Diencephalon (tissue), 1 donor: ENCODE measurements around the gene CT45A8. TPM values are rescaled to one million over a fixed set of nuclear protein-coding genes. Genes with fewer than 3 reads are reported as not detected.

Experiments used
- total RNA-seq: library from RNA; depleted of rRNA; stranded (reverse); fragments of >200 nt; gene quantifications from one replicate; pipeline ENCODE4 v1.2.3, GENCODE V29; 2014

Gene CT45A8, protein sequence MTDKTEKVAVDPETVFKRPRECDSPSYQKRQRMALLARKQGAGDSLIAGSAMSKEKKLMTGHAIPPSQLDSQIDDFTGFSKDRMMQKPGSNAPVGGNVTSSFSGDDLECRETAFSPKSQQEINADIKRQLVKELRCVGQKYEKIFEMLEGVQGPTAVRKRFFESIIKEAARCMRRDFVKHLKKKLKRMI
- total RNA-seq = not detected

DNA sequence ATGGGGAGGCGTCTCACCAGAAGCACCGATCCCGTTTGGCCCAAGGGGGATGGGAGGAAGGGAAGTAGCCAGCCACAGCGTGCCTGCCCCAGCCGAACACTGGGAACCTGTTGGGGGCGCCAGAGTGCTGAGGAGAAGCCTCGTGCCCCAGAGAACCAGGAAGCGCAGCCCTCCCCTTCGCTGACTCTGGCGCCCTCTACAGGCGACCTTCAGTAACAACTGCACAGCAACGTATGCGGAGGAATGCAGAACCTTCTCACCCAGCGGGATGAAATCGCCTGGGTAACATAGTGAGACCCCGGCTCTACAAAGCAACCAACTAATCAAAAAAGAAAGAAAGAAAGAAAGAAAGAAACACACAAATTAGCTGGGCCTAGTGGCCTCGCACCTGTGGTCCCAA, at the start of gene CT45A8:
Gene CT45A8, minus strand, starts transcription at position 101 of the 400 bp plus-strand sequence. CDS start 3,755 bp downstream, outside the sequence.

DNA sequence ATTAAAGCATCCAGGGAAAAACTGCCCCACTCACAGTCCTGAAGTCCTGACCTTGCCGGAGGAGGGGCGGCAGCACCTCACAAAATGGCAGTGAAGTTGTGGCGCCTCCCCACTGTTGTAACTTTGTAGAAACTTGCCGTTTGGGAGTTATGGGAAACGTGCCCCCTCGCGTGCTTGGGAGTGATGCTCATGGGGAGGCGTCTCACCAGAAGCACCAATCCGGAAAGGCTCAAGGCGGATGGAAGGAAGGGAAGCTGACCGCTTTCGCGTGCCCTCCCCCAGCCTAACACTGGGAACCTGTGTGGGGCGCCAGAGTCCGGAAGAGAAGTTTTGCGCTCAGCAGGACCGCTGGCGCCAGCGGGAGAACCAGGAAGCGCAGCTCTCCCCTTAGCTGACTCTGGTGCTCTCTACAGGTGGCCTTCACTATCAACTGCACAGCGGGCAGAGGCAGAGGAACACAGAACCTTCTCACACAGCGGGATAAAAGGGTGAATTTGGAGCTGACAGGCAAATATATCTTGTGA, 39.0 kb upstream of the CT45A8 start, which contains the start of the genes CT45A10 and SAGE1:
Gene CT45A10, minus strand, starts transcription at position 151 of the 524 bp plus-strand sequence. CDS start 8,100 bp downstream, outside the sequence.
Gene SAGE1, plus strand, starts transcription at position 423 of the 524 bp plus-strand sequence. CDS start 2,527 bp downstream, outside the sequence.

DNA sequence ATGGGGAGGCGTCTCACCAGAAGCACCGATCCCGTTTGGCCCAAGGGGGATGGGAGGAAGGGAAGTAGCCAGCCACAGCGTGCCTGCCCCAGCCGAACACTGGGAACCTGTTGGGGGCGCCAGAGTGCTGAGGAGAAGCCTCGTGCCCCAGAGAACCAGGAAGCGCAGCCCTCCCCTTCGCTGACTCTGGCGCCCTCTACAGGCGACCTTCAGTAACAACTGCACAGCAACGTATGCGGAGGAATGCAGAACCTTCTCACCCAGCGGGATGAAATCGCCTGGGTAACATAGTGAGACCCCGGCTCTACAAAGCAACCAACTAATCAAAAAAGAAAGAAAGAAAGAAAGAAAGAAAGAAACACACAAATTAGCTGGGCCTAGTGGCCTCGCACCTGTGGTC, 17.4 kb upstream of the CT45A8 start, which contains the start of gene CT45A9:
Gene CT45A9, minus strand, starts transcription at position 101 of the 400 bp plus-strand sequence. CDS start 3,751 bp downstream, outside the sequence.

DNA sequence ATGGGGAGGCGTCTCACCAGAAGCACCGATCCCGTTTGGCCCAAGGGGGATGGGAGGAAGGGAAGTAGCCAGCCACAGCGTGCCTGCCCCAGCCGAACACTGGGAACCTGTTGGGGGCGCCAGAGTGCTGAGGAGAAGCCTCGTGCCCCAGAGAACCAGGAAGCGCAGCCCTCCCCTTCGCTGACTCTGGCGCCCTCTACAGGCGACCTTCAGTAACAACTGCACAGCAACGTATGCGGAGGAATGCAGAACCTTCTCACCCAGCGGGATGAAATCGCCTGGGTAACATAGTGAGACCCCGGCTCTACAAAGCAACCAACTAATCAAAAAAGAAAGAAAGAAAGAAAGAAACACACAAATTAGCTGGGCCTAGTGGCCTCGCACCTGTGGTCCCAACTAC, 17.2 kb downstream of the CT45A8 start, which contains the start of gene CT45A7:
Gene CT45A7, minus strand, starts transcription at position 101 of the 400 bp plus-strand sequence. CDS start 3,747 bp downstream, outside the sequence.

DNA sequence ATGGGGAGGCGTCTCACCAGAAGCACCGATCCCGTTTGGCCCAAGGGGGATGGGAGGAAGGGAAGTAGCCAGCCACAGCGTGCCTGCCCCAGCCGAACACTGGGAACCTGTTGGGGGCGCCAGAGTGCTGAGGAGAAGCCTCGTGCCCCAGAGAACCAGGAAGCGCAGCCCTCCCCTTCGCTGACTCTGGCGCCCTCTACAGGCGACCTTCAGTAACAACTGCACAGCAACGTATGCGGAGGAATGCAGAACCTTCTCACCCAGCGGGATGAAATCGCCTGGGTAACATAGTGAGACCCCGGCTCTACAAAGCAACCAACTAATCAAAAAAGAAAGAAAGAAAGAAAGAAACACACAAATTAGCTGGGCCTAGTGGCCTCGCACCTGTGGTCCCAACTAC, 34.4 kb downstream of the CT45A8 start, which contains the start of gene CT45A2:
Gene CT45A2, minus strand, starts transcription at position 101 of the 400 bp plus-strand sequence. CDS start 3,747 bp downstream, outside the sequence.

DNA sequence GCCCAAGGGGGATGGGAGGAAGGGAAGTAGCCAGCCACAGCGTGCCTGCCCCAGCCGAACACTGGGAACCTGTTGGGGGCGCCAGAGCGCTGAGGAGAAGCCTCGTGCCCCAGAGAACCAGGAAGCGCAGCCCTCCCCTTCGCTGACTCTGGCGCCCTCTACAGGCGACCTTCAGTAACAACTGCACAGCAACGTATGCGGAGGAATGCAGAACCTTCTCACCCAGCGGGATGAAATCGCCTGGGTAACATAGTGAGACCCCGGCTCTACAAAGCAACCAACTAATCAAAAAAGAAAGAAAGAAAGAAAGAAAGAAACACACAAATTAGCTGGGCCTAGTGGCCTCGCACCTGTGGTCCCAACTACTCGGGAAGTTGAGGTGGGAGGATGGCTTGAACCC, 51.7 kb downstream of the CT45A8 start, which contains the start of gene CT45A6:
Gene CT45A6, minus strand, starts transcription at position 101 of the 400 bp plus-strand sequence. CDS start 3,794 bp downstream, outside the sequence.

Other genes starting within 250 kb of the CT45A8 start
- not detected for gene CT45A1, start 140.9 kb downstream of the CT45A8 start, total RNA-seq
- gene CT45A3, start 86.3 kb downstream of the CT45A8 start, total RNA-seq = not detected
- gene CT45A5, start 69.0 kb downstream of the CT45A8 start, total RNA-seq = 0.46 TPM
- not detected for gene CT45A6, start 51.8 kb downstream of the CT45A8 start, total RNA-seq
- gene CT45A2, start 34.5 kb downstream of the CT45A8 start, total RNA-seq = not detected
- gene CT45A7, start 17.3 kb downstream of the CT45A8 start, total RNA-seq = not detected
- gene CT45A9, start 17.3 kb upstream of the CT45A8 start, total RNA-seq = not detected
- not detected for gene CT45A10, start 38.9 kb upstream of the CT45A8 start, total RNA-seq
- not detected for gene SAGE1, start 39.2 kb upstream of the CT45A8 start, total RNA-seq
- 24.7 TPM for gene MMGT1, start 119.5 kb upstream of the CT45A8 start, total RNA-seq
- gene SLC9A6, start 130.9 kb upstream of the CT45A8 start, total RNA-seq = 206 TPM